Astrocyte of the cerebellum (primary cell): Measurements from ENCODE around the gene ZNF584.

Experiments used
- DNase-seq: peaks from one replicate; pipeline ENCODE4 v3.0.0-alpha.2; 2011; ENCODE audit warnings: low read depth
- H3K4me3 ChIP-seq: 2 replicates; pipeline ENCODE4 v1.5.1; 2011; ENCODE audit warnings: mild to moderate bottlenecking, low read depth, low read length, moderate library complexity
- in situ Hi-C: cut with HindIII; loops from 2 replicates; pipeline ENCODE4 v1.10.0; 2017; ENCODE audit warnings: low sequenced_read_pairs
- TF ChIP-seq, protein P1 (sequence below): IDR thresholded peaks from 2 replicates; pipeline ENCODE4 v1.5.1; 2012; ENCODE audit warnings: low read length, low read depth, moderate library complexity, mild to moderate bottlenecking; ENCODE audit errors: missing control alignments

Gene ZNF584

DNA sequence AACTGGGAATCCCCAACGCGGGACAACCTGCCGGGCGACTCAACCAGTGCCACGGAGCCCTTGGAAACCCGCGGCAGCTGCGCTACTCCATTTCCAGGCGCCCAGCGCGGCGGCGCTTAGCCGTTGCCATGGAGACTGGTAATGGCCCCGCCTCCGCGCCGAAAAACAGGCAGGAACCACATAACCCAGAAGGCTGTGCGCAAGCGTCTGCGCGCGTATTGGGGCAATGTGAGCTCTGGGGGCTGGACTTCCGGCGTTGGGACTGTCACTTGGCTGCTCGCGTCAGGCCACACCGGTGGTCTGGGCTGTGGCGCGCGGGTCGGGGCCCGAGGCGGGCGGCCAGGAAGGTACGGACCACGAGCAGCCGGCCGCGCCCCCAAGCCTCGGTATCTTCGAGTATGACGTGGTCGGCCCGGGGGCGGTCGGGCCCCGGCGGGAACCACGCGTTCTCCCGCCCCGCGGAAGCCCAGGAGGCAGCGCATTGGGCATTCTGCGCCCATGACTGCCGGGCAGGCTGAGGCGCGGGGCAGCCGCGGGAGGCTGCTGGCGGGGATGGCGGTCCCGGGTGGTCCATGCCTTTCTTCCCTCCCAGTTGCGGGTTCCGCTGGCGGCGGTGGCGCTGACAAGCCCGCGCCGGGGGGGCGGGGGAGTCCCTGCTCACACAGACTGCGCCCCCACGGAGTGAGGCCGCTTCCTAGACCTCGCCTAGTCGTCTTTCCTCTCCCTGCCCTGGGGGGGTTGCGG lies 43.1 kb downstream of the ZNF584 start, which contains the start of gene ZNF324B:
ZNF324B (plus strand) TSS at position 265 of the 744 bp plus-strand sequence. CDS start 2,080 bp downstream, outside the sequence.
- peak; percentile 78 for DNase-seq
- in situ Hi-C loops: no loop called here

DNA sequence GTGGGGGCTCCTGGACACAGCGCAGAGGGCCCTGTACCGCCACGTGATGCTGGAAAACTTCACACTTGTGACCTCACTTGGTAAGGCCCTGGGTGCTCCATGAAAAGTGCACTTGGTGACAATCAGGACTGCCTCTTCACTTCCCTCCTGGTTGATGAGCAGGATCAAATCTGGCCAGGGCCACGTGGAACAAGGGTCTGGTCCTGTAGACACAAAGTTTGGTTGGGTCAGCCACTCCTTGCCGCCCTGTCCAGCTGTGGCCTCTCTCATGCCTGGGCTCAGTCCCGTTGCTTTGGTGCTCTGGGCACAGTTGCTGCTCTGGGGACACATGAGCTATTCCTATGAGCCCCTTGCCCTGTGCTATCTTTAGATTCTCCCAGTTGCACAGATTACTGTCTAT lies 45.3 kb downstream of the ZNF584 start:
- in situ Hi-C loops: no loop called here
- TF ChIP-seq, protein P1, sequence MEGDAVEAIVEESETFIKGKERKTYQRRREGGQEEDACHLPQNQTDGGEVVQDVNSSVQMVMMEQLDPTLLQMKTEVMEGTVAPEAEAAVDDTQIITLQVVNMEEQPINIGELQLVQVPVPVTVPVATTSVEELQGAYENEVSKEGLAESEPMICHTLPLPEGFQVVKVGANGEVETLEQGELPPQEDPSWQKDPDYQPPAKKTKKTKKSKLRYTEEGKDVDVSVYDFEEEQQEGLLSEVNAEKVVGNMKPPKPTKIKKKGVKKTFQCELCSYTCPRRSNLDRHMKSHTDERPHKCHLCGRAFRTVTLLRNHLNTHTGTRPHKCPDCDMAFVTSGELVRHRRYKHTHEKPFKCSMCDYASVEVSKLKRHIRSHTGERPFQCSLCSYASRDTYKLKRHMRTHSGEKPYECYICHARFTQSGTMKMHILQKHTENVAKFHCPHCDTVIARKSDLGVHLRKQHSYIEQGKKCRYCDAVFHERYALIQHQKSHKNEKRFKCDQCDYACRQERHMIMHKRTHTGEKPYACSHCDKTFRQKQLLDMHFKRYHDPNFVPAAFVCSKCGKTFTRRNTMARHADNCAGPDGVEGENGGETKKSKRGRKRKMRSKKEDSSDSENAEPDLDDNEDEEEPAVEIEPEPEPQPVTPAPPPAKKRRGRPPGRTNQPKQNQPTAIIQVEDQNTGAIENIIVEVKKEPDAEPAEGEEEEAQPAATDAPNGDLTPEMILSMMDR: no peak
- DNase-seq: no peak
- no peak overlapping the region for H3K4me3 ChIP-seq

More for the DNA sequence above, 43.1 kb downstream of the ZNF584 start, which contains the start of gene ZNF324B:
- TF ChIP-seq, protein P1: no peak
- peak within 1 kb of the TSS; percentile 80 for H3K4me3 ChIP-seq

DNA sequence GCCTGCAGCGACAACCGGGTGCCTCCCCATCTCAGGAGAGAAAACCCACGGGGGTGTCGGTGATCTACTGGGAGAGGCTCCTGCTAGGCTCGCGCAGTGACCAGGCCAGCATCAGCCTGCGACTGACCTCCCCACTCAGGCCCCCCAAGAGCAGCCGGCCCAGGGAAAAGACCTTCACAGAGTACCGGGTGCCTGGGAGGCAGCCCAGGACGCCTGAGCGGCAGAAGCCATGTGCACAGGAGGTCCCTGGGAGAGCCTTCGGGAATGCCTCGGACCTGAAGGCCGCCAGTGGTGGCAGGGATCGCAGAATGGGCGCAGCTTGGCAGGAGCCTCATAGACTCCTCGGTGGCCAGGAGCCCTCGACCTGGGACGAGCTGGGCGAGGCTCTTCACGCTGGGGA lies 46.9 kb downstream of the ZNF584 start:
- in situ Hi-C loops: no loop called here
- DNase-seq: no peak
- no peak overlapping the region for H3K4me3 ChIP-seq
- TF ChIP-seq, protein P1: no peak

DNA sequence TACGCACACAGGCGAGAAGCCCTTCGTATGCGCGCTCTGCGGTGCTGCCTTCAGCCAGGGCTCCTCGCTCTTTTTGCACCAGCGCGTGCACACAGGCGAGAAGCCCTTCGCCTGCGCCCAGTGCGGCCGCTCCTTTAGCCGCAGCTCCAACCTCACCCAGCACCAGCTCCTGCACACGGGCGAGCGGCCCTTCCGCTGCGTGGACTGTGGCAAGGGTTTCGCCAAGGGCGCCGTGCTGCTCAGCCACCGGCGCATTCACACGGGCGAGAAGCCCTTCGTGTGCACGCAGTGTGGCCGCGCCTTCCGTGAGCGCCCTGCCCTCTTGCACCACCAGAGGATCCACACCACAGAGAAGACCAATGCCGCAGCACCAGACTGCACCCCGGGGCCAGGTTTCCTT lies 47.7 kb downstream of the ZNF584 start:
- in situ Hi-C loops: no loop called here
- DNase-seq: no peak
- H3K4me3 ChIP-seq: no peak overlapping the region
- TF ChIP-seq, protein P1: no peak

DNA sequence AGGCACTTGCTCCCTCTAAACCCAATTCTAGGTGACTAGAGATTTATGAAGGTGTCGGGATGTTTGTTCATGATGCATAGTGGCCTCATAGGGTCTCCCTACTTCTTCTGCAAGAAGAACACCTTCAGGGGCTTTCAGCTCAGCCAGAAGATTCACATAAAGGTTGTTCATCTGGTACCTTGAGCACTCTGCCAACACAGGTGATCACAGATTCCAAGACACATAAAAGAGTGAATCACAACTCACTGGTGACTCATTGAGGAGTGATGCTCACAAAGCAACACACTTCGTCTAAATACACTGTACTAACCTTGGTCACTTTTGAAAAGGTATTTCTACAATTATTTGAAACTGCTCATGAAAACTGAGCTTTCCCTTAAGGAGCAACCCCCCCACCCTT lies 51.6 kb downstream of the ZNF584 start:
- in situ Hi-C loops: no loop called here
- no peak for DNase-seq
- TF ChIP-seq, protein P1: no peak
- no peak overlapping the region for H3K4me3 ChIP-seq

DNA sequence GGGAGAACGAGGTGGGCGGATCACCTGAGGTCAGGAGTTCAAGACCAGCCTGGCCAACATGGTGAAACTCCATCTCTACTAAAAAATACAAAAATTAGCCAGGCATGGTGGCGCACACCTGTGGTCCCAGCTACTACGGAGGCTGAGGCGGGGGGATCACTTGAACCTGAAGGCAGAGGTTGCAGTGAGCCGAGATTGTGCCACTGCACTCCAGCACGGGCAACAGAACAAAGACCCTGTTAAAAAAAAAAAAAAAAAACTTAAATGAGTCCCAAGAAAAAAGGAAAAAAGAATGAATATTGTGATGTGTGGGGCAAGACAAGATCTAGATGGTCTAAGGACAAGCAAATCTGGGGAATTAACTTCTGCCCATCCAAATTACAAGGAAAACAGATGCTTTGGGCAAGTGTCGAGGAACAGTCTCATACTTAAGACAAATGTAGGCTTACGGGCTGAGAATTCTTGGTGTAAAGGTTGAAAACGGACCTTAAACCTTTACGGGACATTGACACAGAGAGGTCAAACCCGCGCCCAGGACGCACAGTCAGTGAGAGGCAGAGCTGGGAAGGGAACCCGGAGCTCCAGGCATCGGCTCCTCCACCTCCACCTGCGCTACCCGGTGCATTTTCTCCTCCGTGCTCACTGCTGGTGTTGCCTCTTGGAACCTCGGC lies 57.8 kb downstream of the ZNF584 start:
- peak overlapping the region; percentile 85 for H3K4me3 ChIP-seq
- TF ChIP-seq, protein P1: no peak
- no peak for DNase-seq
- in situ Hi-C loops: no loop called here
